Endothelial cell of hepatic sinusoid (primary cell): Measurements from ENCODE around the gene GPC1.

Experiments used
- in situ Hi-C: cut with HindIII; loops from 2 replicates; pipeline ENCODE4 v1.10.0; 2017; ENCODE audit warnings: low sequenced_read_pairs

The GPC1 gene

DNA sequence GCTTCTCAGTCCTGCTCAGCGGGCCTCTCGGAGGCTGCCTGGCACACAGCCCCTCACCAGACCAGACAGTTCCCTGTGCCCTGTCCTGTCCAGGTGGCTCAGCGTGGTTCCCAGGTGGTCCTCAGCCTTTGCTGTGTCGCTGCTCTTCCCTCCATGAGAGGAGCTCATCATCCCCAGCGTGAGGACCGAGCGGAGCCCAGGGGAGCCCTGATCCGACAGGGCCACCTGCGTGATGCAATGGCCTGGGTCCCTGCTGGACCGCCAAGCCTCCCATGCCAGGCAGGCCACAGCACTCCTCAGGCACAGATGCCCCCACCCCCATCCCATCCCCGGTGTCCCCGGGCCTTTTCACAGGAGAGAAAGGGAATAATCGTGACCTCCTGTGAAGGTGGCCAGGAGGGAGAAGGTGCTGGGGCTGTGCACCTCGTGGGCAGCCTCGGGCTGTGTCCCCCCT lies 4.3 kb downstream of the GPC1 start:
- in situ Hi-C loops, result loop anchor here (5.0 kb wide), 2 partner anchors 52 to 202 kb away; no protein-coding TSS in a partner anchor

DNA sequence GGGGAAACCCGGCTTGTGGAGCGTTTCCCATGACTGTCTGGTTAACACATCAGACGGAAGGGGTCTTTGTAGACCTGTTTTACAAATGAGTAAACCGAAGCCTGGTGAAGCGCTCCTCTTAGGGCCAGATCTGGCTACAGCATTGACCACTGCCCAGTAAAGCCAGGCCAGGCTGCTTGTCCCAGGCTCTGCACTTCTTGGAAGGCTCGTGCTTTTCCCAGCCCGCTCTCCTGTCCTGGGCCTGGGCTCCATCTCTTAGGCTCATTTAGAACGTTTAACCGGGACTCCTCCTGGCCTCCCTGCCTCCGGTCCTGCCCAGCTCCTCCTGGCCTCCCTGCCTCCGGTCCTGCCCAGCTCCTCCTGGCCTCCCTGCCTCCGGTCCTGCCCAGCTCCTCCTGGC lies 4.8 kb downstream of the GPC1 start:
- in situ Hi-C loops, result no loop called here

DNA sequence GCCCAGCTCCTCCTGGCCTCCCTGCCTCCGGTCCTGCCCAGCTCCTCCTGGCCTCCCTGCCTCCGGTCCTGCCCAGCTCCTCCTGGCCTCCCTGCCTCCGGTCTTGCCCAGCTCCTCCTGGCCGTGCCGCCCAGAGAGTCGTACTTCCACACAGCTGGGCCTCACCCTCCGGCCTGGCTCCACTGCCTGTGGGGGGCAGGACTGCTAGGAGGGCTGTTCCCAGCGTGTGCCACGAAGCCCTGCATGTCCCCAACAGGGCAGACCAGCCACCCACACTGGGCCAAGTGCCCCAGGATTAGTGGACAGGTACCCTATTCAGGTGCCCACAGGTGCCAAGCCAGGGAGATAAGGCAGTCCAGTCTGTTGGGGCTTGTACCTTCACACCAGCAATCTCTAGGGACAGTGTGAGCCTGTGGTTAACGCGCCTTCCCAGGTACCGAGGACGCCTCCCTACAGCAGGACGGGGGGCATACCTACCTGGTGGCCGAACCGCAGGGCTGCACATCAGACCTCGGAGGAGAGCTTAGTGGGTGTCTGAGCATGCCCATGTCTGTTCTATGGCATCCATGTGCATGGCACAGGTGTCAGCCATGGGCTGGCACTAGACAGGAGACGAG lies 5.3 kb downstream of the GPC1 start:
- in situ Hi-C loops, result no loop called here

- in situ Hi-C loops, result no loop called here
These were observed 6.0 kb downstream of the GPC1 start for GRCh38 chr2:240441326-240441992.

GRCh38 chr2:240441993-240442411 lies 6.5 kb downstream of the GPC1 start:
- in situ Hi-C loops, result no loop called here

GRCh38 chr2:240442891-240443715 lies 7.6 kb downstream of the GPC1 start:
- in situ Hi-C loops, result no loop called here

GRCh38 chr2:240443891-240444301 lies 8.4 kb downstream of the GPC1 start:
- in situ Hi-C loops, result no loop called here

- in situ Hi-C loops, result no loop called here
These were observed 9.0 kb downstream of the GPC1 start for GRCh38 chr2:240444464-240444863.

DNA sequence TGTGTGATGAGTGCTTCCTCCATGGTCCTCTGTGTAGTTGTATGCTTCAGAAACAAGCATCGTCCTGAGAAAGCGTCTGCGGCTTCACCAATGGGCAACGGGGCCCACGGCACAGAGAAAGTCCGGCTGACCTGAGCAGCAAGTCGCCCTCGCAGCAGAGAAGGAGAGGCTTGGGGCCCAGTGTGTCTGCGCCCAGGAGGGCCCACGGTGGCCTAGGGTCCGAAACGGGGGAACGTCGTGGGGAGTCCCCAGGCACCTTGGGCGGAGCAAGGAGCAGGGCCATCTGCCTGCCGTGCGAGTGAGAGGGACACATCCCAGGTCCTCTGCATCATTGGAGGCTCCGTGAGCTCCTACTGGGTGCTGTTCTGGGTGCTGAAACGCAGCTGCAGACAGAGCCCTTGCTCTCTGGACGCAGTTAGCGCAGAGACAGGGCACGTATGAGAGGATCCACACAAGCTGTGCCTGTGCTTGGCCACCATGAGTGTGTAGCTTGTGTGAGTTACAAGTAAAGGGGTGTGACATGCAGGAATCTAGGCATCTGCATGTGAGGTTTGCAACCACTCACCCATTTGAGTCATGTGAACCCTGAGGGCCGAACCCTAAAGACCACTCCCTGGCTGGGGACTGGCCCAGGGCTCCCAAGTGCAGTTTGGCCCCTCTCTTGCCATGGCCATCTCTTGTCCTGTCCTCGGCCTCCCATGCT lies 10.6 kb downstream of the GPC1 start:
- in situ Hi-C loops, result no loop called here

DNA sequence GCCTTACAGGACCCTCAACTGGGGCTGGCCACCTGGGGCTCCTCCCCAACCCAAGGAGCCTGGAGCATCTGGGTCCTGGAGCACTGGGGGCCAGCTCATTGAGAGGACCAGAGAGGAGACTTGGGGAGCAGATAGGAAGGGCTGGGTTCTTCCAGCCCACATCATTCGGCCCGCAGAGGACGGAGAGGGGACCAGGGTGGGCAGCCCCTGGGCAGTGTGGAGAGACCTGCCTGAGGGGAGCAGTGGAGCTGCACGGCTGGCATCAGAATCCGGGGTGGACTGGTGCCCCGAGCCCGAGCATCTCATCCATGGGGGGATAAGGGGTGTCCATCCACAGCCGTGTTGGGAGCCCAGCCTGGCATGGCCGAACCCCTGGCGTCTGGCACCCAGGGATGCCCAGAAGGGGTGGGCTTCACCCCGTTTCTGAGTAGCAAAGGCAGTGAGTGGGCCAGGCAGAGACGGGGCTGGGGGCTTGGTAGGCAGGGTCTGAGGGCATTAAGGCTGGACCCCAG lies 11.3 kb downstream of the GPC1 start:
- in situ Hi-C loops, result no loop called here

- in situ Hi-C loops, result no loop called here
These were observed 11.9 kb downstream of the GPC1 start for GRCh38 chr2:240447331-240447730.

- in situ Hi-C loops, result no loop called here
These were observed 12.5 kb downstream of the GPC1 start for GRCh38 chr2:240447934-240448333.

DNA sequence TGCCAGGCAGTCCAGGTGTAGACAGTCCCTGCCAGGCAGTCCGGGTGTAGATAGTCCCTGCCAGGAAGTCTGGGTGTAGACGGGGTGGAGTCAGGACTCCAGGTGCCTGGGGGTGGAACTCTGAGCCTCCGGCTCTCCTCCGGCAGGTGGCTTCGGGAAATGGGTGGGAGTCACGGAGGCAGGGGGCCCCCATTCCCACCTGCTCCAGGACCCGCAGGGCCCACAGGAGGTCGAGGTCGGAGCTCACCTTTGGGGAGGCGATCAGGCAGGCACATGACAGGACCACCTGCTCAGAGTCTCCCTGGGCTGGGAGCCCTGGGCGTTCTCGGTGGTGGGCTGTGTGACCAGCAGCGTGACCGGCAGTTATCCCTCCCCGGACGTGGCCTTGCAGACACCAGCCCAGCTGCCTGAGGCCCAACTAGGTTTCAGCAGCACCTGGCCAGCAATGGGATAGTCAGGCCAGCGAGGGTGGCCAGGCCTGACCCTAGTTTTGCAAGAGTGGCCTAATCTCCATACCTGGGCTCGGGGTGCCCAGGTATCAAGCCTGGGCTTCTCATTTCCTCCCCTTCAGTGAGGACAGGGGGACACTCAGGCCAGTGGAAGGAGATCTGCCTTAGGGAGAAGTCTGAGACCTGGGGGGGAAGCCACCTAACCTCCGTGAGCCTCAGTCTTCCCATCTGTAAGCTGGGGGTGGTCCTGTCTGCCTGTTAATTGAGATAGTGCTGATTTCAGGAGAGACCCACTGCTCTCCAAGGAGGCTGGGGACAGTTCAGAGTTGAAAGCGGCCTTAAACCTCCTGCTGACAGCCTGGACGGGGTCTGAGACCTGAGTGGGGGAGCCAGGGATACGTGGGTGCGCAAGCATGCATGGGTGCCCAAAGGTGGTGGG lies 13.2 kb downstream of the GPC1 start:
- in situ Hi-C loops, result no loop called here

DNA sequence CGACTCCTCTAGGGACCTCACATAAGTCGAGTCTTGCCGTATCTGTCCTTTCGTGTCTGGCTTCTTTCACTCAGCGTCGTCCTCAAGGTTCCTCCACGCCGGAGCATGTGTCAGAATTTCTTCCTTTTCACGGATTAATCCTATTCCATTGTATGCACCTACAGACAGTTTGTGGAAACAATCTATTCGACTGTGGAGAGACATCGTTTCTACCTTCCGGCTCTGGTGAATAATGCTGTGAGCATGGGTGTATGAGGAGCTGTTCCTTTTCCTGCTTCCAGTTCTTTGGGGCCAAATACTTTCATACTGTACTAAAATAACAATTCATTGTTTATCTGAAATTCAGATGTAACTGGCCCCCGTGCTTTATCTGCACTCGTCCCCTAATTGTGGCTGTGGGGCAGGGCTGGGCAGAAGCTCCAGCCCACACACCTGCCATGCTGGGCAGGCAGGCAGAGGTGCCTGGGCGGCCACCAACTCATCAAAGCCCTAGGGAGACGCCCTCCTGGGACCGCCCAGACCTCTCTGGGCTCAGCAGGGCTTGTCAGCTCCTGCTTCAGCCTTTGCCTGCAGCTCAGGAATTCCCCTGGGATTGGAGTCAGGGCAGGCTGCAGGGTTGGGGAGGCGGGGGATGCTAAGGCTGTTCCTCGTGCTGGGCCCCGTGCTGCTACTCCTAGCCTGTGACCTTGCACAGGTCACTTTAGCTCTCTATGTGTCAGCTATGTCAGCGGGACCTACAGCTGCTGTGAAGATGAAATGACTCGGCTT lies 14.5 kb downstream of the GPC1 start:
- in situ Hi-C loops, result no loop called here

- in situ Hi-C loops, result no loop called here
These were observed 15.2 kb downstream of the GPC1 start for GRCh38 chr2:240450532-240451107.

GRCh38 chr2:240451108-240451611 lies 15.7 kb downstream of the GPC1 start:
- in situ Hi-C loops, result no loop called here

- in situ Hi-C loops, result no loop called here
These were observed 16.5 kb downstream of the GPC1 start for GRCh38 chr2:240451791-240452461.
